Muscle of back (tissue), 11 donors: Measurements from ENCODE around the gene DGCR2. TPM values are rescaled to one million over a fixed set of nuclear protein-coding genes. Genes with fewer than 3 reads are reported as not detected.

Experiments used
- DNase-seq, 3 donors: peaks; one replicate each; pipeline versions ENCODE4 v3.0.0 to v3.0.0-alpha.2; 2013
- polyA plus RNA-seq, 10 donors: library from polyadenylated mRNA; unstranded; fragments of 120-200 nt; gene quantifications; one replicate each; pipeline ENCODE4 v1.2.1, GENCODE V29; 2013; ENCODE audit not compliant: insufficient read length in 10 of 10

The DGCR2 gene
- polyA plus RNA-seq, 10 donors = 37.0 to 59.6 (median 48.1) TPM

GRCh38 chr22:19147195-19147780 lies 25.1 kb upstream of the DGCR2 start:
- no peak for DNase-seq

GRCh38 chr22:19146215-19146968 lies 24.2 kb upstream of the DGCR2 start:
- DNase-seq = no peak

GRCh38 chr22:19143967-19144400 lies 21.8 kb upstream of the DGCR2 start:
- no peak for DNase-seq

GRCh38 chr22:19143212-19143611 lies 21.0 kb upstream of the DGCR2 start:
- no peak for DNase-seq

- no peak for DNase-seq
These were observed 20.2 kb upstream of the DGCR2 start for GRCh38 chr22:19142394-19142793.

DNA sequence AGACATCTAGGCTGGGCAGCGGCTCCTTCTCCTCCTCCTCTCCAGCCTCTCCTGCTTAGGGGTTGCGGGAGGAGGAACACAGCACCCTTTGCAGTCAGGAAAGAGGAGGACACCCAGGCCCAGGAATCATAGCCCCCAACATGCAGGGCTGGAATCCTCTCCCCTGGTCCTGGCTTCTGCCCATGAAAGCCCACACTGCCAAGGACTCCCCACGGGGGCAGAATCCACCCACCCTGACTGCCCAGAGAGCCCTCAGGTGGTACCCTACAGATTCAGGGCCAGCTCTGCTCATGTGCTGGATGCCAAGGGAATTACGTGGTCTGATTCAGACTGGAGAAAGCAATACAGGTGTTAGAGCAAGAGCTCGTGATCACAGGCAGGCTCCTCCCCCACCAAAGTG lies 17.8 kb upstream of the DGCR2 start:
- DNase-seq = no peak

DNA sequence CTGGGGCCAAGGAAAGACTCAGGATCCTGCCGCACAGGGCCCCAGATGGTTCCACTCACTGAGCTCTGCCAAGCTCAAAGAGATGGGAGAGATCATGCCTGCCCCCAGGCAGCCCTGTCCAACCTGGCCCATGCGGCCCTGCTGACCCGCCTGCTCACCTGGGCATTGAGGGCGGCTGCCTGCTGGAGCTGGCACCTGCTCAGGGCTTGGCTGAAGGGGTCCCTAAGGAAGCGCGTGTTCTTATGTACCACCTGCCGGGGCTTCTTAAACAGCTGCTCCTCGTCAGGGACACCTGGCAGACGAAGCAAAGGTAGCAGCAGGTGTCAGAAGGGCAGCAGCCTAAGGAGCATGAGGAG lies 16.8 kb upstream of the DGCR2 start:
- DNase-seq = no peak

- no peak for DNase-seq
These were observed 16.2 kb upstream of the DGCR2 start for GRCh38 chr22:19138217-19139000.

GRCh38 chr22:19137384-19138216 lies 15.4 kb upstream of the DGCR2 start:
- DNase-seq = no peak

GRCh38 chr22:19136915-19137314 lies 14.7 kb upstream of the DGCR2 start:
- DNase-seq = no peak

DNA sequence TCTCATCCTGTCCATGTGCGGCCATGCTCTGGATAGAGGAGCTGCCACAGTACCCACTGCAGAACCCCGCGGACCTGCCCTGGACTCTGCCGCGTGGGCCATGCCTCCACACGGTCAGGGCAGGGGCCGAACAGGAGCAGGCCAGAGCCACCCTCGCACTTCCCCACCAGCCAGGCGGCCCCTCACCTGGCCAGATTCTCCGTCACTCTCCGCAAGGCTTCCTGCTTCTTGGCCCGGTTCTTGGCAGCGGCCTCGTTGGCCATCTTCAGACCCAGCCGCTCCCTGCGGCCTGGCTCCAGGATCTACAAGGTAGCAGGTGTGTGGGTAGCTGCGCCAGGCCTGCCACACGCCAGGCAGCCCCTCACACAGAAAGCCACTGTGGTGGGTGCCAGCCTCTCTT lies 12.7 kb upstream of the DGCR2 start:
- no peak for DNase-seq

- DNase-seq = no peak
These were observed 12.1 kb upstream of the DGCR2 start for GRCh38 chr22:19134176-19134831.

DNA sequence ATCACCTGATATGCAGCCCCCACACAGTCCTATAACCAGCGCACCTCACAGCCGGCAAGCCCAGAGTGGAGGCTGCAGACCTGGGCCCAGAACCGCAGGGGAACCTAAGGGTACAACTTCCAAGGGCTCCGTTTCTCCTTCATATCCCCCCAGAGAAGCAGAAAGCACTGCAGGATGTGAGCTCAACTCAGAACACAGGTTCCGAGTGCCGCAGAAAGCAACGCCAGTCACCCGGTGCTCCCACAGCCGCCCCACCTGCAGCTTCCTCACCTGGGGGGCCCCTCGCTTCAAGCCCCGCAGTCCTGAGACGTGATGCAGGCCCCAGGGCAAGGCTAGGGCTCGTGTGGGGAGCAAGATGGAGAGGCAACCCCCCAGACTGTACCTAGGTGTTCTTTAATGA lies 11.3 kb upstream of the DGCR2 start:
- DNase-seq = no peak

DNA sequence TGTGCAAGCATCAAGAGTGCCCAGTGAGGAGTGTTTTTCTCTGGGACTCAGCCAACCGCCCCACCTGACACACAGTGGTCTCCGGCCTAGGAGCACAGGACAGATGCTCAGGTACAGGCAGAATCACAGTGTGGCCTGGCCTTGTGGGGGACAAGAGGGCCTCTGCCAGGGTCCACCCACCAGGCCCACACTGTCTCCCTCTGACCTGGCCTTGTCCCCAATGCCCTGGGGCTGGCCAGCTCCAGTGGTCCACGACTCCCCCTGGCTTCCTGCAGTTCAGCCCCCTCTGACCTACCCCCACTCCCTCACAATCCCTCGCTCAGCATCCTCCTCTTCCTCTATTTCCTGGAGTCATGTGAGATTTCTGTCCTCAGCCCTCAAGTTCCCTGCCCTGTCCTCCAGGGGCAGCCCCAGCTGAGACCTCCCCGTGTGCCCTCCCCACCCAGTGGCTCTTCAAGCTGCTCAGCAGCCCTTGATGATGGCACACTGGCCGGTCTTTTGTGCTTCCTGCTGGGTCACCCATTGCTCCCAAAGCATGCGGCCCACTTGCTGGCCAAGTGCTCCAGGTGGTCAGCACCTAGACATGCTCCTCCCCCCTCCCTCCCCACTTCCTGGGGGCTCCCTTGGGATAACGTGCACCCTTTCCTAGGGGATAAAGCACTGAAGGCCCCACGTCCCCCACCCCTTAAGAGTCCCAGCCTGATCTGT lies 10.6 kb upstream of the DGCR2 start:
- no peak for DNase-seq

DNA sequence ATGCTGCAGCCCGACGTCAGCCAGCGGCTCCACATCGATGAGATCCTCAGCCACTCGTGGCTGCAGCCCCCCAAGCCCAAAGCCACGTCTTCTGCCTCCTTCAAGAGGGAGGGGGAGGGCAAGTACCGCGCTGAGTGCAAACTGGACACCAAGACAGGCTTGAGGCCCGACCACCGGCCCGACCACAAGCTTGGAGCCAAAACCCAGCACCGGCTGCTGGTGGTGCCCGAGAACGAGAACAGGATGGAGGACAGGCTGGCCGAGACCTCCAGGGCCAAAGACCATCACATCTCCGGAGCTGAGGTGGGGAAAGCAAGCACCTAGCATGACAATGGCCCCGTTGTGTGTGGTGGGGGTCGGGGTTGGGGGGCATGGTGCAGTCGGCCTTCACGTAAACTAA lies 9.9 kb upstream of the DGCR2 start:
- DNase-seq = no peak

GRCh38 chr22:19131685-19132015 lies 9.4 kb upstream of the DGCR2 start:
- DNase-seq = no peak

GRCh38 chr22:19130959-19131684 lies 8.9 kb upstream of the DGCR2 start, which contains the start of gene TSSK2:
TSSK2 (plus strand) TSS chr22:19131308; CDS start chr22:19131400, 92 bp downstream.
- DNase-seq = no peak

GRCh38 chr22:19129871-19130270 lies 7.7 kb upstream of the DGCR2 start:
- DNase-seq = no peak

GRCh38 chr22:19128946-19129727 lies 6.9 kb upstream of the DGCR2 start:
- no peak for DNase-seq
